ENCODE data around the gene SLC15A4. TPM values are rescaled to one million over a fixed set of nuclear protein-coding genes. Genes with fewer than 3 reads are reported as not detected.

SLC15A4 gene
- total RNA-seq, 1 experiment from 2014 or later = 21.6 TPM

DNA sequence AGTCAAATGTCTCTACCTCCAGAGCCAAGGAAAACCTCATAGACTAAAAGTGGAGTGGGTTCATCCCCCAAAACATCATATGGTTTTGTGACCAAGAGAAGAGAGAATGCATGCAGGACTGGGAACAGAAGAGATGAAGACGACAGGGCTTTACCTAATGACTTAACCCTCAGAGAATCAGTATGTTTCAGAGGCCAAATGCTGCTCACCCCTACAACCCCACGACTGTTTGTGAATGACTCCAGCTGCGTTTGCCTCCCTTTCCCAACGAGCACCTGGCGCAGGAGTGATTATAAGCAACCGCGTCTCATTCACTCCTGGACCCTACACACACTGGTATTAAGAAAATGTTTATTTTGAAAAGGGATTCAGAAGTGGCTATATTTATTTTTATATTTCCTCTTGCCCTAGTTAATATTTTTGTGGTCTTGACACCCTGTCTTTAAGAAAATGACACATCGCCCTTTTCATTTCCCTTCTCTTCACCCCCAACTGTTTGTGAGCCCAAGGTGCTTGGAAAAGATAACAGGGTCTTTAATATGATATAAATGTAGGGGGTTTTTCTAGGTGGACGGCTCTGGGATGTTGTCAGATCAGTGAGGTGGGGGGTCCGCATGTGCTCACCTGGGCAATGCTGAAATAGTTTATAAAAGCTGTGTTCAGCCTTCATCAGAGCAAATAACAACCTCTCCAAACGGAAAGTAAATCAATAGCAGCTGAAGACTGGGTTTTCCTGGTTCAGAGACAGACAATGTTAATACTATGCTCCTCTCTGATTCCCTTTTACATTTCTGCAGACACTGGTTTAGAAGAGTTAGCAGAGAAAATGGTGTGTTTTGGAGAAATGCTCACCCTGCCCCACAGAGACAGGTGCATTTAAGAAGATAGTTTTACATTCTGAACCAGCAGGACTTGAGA lies 77.7 kb downstream of the SLC15A4 start:
- Histone ChIP-seq H3K23me2 (ENCODE audit: insufficient read length, low read depth, low read length, poor library complexity, severe bottlenecking) (no peaks in the 10 kb centered on the region), H3K9me3 (ENCODE audit: control insufficient read depth, low read depth, low read length) (no peaks in the 10 kb centered on the region), H3K14ac (ENCODE audit: insufficient read depth, low read length) (no peak overlapping the region), H3K9ac (ENCODE audit: extremely low read depth, insufficient read length, low read length) (no peak overlapping the region), H4K8ac (replicated peaks; ENCODE audit: insufficient read length, low read depth, low read length) (no peak overlapping the region), H2BK120ac (ENCODE audit: low read depth, low read length, poor library complexity, severe bottlenecking) (no peak overlapping the region), H3K79me2 (ENCODE audit: insufficient read depth, low read length) (no peaks in the 10 kb centered on the region), H3K27me3 (ENCODE audit: insufficient read depth, low read length) (no peaks in the 10 kb centered on the region; the same call in 1 of the 2 replicates), H3K18ac (ENCODE audit: insufficient read length, low read depth, low read length) (no peak overlapping the region), H3K4ac (ENCODE audit: low read depth, low read length) (no peak overlapping the region), H2AK5ac (ENCODE audit: insufficient read length, low read length) (no peak overlapping the region), H3K56ac (ENCODE audit: insufficient read length, low read depth, low read length) (no peak overlapping the region), H3K79me1 (ENCODE audit: insufficient read depth, low read depth, low read length, poor library complexity, severe bottlenecking) (no peaks in the 10 kb centered on the region), H4K20me1 (ENCODE audit: control insufficient read depth, insufficient read depth, insufficient read length) (no peaks in the 10 kb centered on the region), H2BK12ac (ENCODE audit: insufficient read length, low read depth, low read length) (no peak overlapping the region), H2BK15ac (ENCODE audit: low read depth, low read length) (no peak overlapping the region), H2BK5ac (ENCODE audit: insufficient read length, low read length) (no peak overlapping the region), H3T11ph (ENCODE audit: low read length) (no peak overlapping the region), H3K27ac (ENCODE audit: insufficient read length, low read depth, low read length) (no peak overlapping the region), H3K4me1 (ENCODE audit: insufficient read depth, low read length) (no peaks in the 10 kb centered on the region), H2AFZ (ENCODE audit: low read length) (no peak overlapping the region), H4K91ac (ENCODE audit: insufficient read length, low read depth, low read length) (no peak overlapping the region), H4K5ac (ENCODE audit: insufficient read length, low read depth, low read length) (no peak overlapping the region), H3K4me2 (ENCODE audit: insufficient read depth, insufficient read length, low read length) (no peak overlapping the region), H2BK20ac (ENCODE audit: low read depth, low read length, poor library complexity, severe bottlenecking) (no peak overlapping the region), H3K23ac (ENCODE audit: insufficient read length, low read depth, low read length) (no peak overlapping the region)
- Mint-ChIP-seq H3K9me3 (no peaks in the 10 kb centered on the region), H3K4me1 (peaks cover 4% of the 10 kb centered on the region in 2 experiments; a peak in 3 of 4 replicates), H3K4me3 (no peak overlapping the region), H3K27ac (no peak overlapping the region), H3K36me3 (ENCODE audit: insufficient read depth in 1 of 3, low read depth in 3 of 3) (no peaks in the 10 kb centered on the region), H3K27me3 (ENCODE audit: low read depth) (peaks cover 11% of the 10 kb centered on the region)
- DNase-seq = no peak
- no CpG with 5 or more reads among the region's 11 CpGs for WGBS (ENCODE audit: extremely low coverage, insufficient read length, low lambda C conversion rate)
- TF ChIP-seq, protein P1, sequence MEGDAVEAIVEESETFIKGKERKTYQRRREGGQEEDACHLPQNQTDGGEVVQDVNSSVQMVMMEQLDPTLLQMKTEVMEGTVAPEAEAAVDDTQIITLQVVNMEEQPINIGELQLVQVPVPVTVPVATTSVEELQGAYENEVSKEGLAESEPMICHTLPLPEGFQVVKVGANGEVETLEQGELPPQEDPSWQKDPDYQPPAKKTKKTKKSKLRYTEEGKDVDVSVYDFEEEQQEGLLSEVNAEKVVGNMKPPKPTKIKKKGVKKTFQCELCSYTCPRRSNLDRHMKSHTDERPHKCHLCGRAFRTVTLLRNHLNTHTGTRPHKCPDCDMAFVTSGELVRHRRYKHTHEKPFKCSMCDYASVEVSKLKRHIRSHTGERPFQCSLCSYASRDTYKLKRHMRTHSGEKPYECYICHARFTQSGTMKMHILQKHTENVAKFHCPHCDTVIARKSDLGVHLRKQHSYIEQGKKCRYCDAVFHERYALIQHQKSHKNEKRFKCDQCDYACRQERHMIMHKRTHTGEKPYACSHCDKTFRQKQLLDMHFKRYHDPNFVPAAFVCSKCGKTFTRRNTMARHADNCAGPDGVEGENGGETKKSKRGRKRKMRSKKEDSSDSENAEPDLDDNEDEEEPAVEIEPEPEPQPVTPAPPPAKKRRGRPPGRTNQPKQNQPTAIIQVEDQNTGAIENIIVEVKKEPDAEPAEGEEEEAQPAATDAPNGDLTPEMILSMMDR (conservative IDR thresholded peaks at IDR 0.05) = no peak
